HepG2 (cell line): ENCODE results near the gene DIPK1C. TPM values are rescaled to one million over a fixed set of nuclear protein-coding genes. Genes with fewer than 3 reads are reported as not detected.

Experiments
- ATAC-seq: fragments of 200-7000 bp; cut with Tn5 transposase; 3 replicates; pipeline ENCODE4 v1.9.1; 2020; ENCODE audit warnings: mild to moderate bottlenecking, moderate library complexity
- BruUV-seq: library from RNA; stranded (reverse); fragments of 400-500 nt; replicated peaks from 2 replicates; lab custom pipeline; 2021; lab: Mats Ljungman, UMichigan
- CTCF ChIA-PET: fragments of 300-600 bp; formaldehyde crosslinking; extraction: SDS; loops from one replicate; lab custom pipeline; 2021; ENCODE audit warnings: low total read pairs, inconsistent platforms, low intra/inter-chr PET ratio; lab: Yijun Ruan, JAX
- POLR2A ChIA-PET: fragments of 350-600 bp; sonication (Branson Sonifier 250); formaldehyde crosslinking; loops from one replicate; lab custom pipeline; 2020; ENCODE audit warnings: antibody characterized with exemption, inconsistent platforms; lab: Yijun Ruan, JAX
- DNase-seq: peaks from one replicate; pipeline ENCODE4 v3.0.0-alpha.2; 2015; ENCODE audit warnings: low spot score
- FAIRE-seq: peaks from 3 replicates; lab custom pipeline; 2011; peaks lifted over from hg19 to GRCh38; lab: Jason Lieb, UNC
- H2AFZ ChIP-seq: one replicate; pipeline ENCODE4 v1.6.1; 2011; ENCODE audit warnings: low read length, inconsistent platforms
- H3K27ac ChIP-seq: fragments of 300-600 bp; 3 replicates; pipeline ENCODE4 v1.8.0; 2011; ENCODE audit warnings: mixed run types, mild to moderate bottlenecking, mixed read lengths, low read length, inconsistent platforms; ENCODE audit not compliant: insufficient read depth; ENCODE audit errors: extremely low read length
- H3K27me3 ChIP-seq, 2 experiments: fragments of 200-600 bp in 1 of 2; 2 replicates in 1 of 2; 3 replicates in 1 of 2; pipeline versions ENCODE4 v1.6.0 to v1.8.0; 2011; ENCODE audit warnings: low read length in 2 of 2, mild to moderate bottlenecking in 2 of 2, moderate library complexity in 2 of 2, inconsistent platforms in 1 of 2; ENCODE audit not compliant: insufficient read depth in 2 of 2, control insufficient read depth in 1 of 2
- H3K36me3 ChIP-seq, 2 experiments: fragments of 200-600 bp in 1 of 2; replicated peaks in 1 of 2; 2 replicates in 1 of 2; 3 replicates in 1 of 2; pipeline versions ENCODE4 v1.5.1 to v1.8.0; 2011; ENCODE audit warnings: low read length in 2 of 2, inconsistent platforms in 1 of 2; ENCODE audit not compliant: insufficient read depth in 2 of 2, control insufficient read depth in 1 of 2
- H3K4me1 ChIP-seq: 2 replicates; pipeline ENCODE4 v1.5.1; 2012; ENCODE audit warnings: low read length, inconsistent platforms; ENCODE audit not compliant: insufficient read depth
- H3K4me2 ChIP-seq: 2 replicates; pipeline ENCODE4 v1.6.0; 2011; ENCODE audit warnings: low read depth, low read length, inconsistent platforms
- H3K4me3 ChIP-seq, 3 experiments: fragments of 200-600 bp in 1 of 3; sonication (generic), shearing (Covaris generic) in 1 of 3; replicated peaks in 1 of 3; 2 replicates each; pipeline ENCODE4 v1.5.1; 2011 to 2016; ENCODE audit warnings: low read length in 3 of 3, inconsistent platforms in 2 of 3, low read depth in 2 of 3, mild to moderate bottlenecking in 2 of 3, control low read depth in 1 of 3, mixed read lengths in 1 of 3; ENCODE audit not compliant: insufficient read depth in 1 of 3
- H3K79me2 ChIP-seq: one replicate; pipeline ENCODE4 v1.6.1; 2011; ENCODE audit warnings: low read length, inconsistent platforms; ENCODE audit not compliant: insufficient read depth
- H3K9ac ChIP-seq: 2 replicates; pipeline ENCODE4 v1.6.0; 2011; ENCODE audit warnings: mild to moderate bottlenecking, low read depth, low read length, inconsistent platforms; ENCODE audit not compliant: insufficient read depth
- H3K9me3 ChIP-seq: 2 replicates; pipeline ENCODE4 v1.5.1; 2012; ENCODE audit warnings: mild to moderate bottlenecking, low read length
- H4K20me1 ChIP-seq: 2 replicates; pipeline ENCODE4 v1.6.0; 2011; ENCODE audit warnings: inconsistent platforms, mild to moderate bottlenecking, low read length, moderate library complexity; ENCODE audit not compliant: insufficient read depth
- CTCF ChIP-seq: sonication (generic); formaldehyde crosslinking; IDR thresholded peaks from 2 replicates; pipeline ENCODE4 v1.5.0; 2020; ENCODE audit warnings: mild to moderate bottlenecking, missing genetic modification reagents, moderate library complexity
- HES4 ChIP-seq: sonication (generic); formaldehyde crosslinking; IDR thresholded peaks from 2 replicates; pipeline ENCODE4 v1.9.0; 2021; ENCODE audit warnings: mild to moderate bottlenecking, missing genetic modification reagents, borderline replicate concordance
- IRF1 ChIP-seq: sonication (generic); formaldehyde crosslinking; IDR thresholded peaks from 2 replicates; pipeline ENCODE4 v1.4.0; 2020; ENCODE audit warnings: low read depth, mild to moderate bottlenecking, missing genetic modification reagents
- RXRA ChIP-seq: sonication (generic); formaldehyde crosslinking; IDR thresholded peaks from 2 replicates; pipeline ENCODE4 v1.5.1; 2020; ENCODE audit warnings: missing genetic modification reagents
- STAT6 ChIP-seq: sonication (generic); formaldehyde crosslinking; IDR thresholded peaks from 2 replicates; pipeline ENCODE4 v1.4.0; 2020; ENCODE audit warnings: missing genetic modification reagents, mild to moderate bottlenecking, borderline replicate concordance
- THAP11 ChIP-seq: IDR thresholded peaks from 2 replicates; pipeline ENCODE4 v1.6.1; 2016; ENCODE audit warnings: missing biosample characterization, missing genetic modification reagents
- THRA ChIP-seq: sonication (generic); formaldehyde crosslinking; IDR thresholded peaks from 2 replicates; pipeline ENCODE4 v1.4.0; 2020; ENCODE audit warnings: missing genetic modification reagents, borderline replicate concordance
- WGBS: methylation state at CpG from one replicate; pipeline ENCODE4 v1.1.6; 2017; ENCODE audit warnings: low lambda C conversion rate; 5-methylcytosine and 5-hydroxymethylcytosine counted together
- in situ Hi-C: cut with HindIII; loops from 2 replicates; pipeline ENCODE4 v1.10.0; 2017; ENCODE audit warnings: low pct_unique_long_range_greater_than_20kb; ENCODE audit not compliant: extremely low pct_ligation_motif_present
- intact Hi-C: fragments of 100-400 bp; cut with micrococcal nuclease; formaldehyde crosslinking; loops from one replicate; pipeline ENCODE4 v1.10.0; 2022; ENCODE audit not compliant: unreplicated experiment
- polyA plus RNA-seq, 8 experiments: library from polyadenylated mRNA; depleted of rRNA in 3 of 8; stranded (reverse) in 7 of 8; unstranded in 1 of 8; fragments of >200 nt; fragmentation: Illumina TruSeq in 4 of 8; extraction: Trizol in 4 of 8; gene quantifications; 2 replicates each; pipeline versions ENCODE4 v1.2.1 to v1.2.3, GENCODE V29; 2011 to 2016; ENCODE audit warnings: low read depth in 4 of 8, missing spikeins in 1 of 8, mixed read lengths in 1 of 8; ENCODE audit not compliant: insufficient read depth in 1 of 8
- total RNA-seq, 5 experiments: library from RNA; depleted of rRNA; stranded (reverse); fragments of >200 nt; fragmentation: Illumina TruSeq; extraction: Trizol; gene quantifications; 2 replicates each; pipeline ENCODE4 v1.2.3, GENCODE V29; 2016; ENCODE audit warnings: low read depth in 1 of 5

Gene DIPK1C
- total and polyA plus RNA-seq, 2 of the 13 experiments (the other 11 are each of a cell fraction or from before 2014, with no cell fraction given), result 1.8 TPM; not detected in 1

- no peak for TF ChIP-seq THAP11 (CRISPR knock-in tag)
- Histone ChIP-seq H4K20me1 (no peaks in the 10 kb centered on the region), H3K79me2 (no peaks in the 10 kb centered on the region), H3K9ac (no peak overlapping the region), H3K27me3 (peaks cover 1 to 69% of the 10 kb centered on the region in 2 experiments; a peak in 3 of 5 replicates), H3K9me3 (no peaks in the 10 kb centered on the region), H3K27ac (no peak overlapping the region), H3K36me3 (no peaks in the 10 kb centered on the region), H2AFZ (no peak overlapping the region), H3K4me2 (peak overlapping the region; percentile 48), H3K4me1 (peaks cover 10% of the 10 kb centered on the region), H3K4me3 (no peak overlapping the region)
- intact Hi-C loops (no loop called here), in situ Hi-C loops (no loop called here)
- DNase-seq (no peak), ATAC-seq (peak; percentile 46), FAIRE-seq (no peak)
- no TSS peak for BruUV-seq
- POLR2A ChIA-PET, result no interaction called here
- 9% methylated on average over 7 of the region's 11 CpGs for WGBS
- CTCF ChIA-PET, result no interaction called here
Measured at GRCh38 chr18:74451148-74451547, 6.0 kb downstream of the DIPK1C start.

- intact Hi-C loops (no loop called here), in situ Hi-C loops (no loop called here)
- H3K9me3 ChIP-seq, result no peaks in the 10 kb centered on the region
- H3K4me3 ChIP-seq, result no peak overlapping the region
- no peaks in the 10 kb centered on the region for H3K36me3 ChIP-seq
- no peak for FAIRE-seq
- CTCF ChIA-PET, result no interaction called here
- peaks cover 1 to 69% of the 10 kb centered on the region in 2 experiments; a peak in 4 of 5 replicates for H3K27me3 ChIP-seq
- no peak overlapping the region for H3K27ac ChIP-seq
- TF ChIP-seq RXRA, result 0 out of 2 replicates have a peak, but pooled peaks have one; percentile 36
- no peak for TF ChIP-seq HES4 (CRISPR knock-in tag)
- TF ChIP-seq IRF1 (CRISPR knock-in tag), result no peak
- TF ChIP-seq THRA (CRISPR knock-in tag), result 0 out of 2 replicates have a peak, but pooled peaks have one; percentile 19
- TF ChIP-seq CTCF (CRISPR knock-in tag), result 0 out of 2 replicates have a peak, but pooled peaks have one; percentile 23
- no peak for TF ChIP-seq STAT6 (CRISPR knock-in tag)
- TF ChIP-seq, all 625 proteins: peak for 3
- H3K9ac ChIP-seq, result no peak overlapping the region
- no peaks in the 10 kb centered on the region for H3K79me2 ChIP-seq
- ATAC-seq (peak; percentile 66), DNase-seq (no peak)
- WGBS, result 41% methylated on average over 5 of the region's 7 CpGs
- POLR2A ChIA-PET, result no interaction called here
- BruUV-seq, result no TSS peak
- H2AFZ ChIP-seq, result no peak overlapping the region
- peaks cover 10% of the 10 kb centered on the region for H3K4me1 ChIP-seq
- peak overlapping the region; percentile 48; the same call in 1 of the 2 replicates for H3K4me2 ChIP-seq
- no peaks in the 10 kb centered on the region for H4K20me1 ChIP-seq
Measured at GRCh38 chr18:74450626-74451025, 6.5 kb downstream of the DIPK1C start.
